Spleen (tissue), 7 donors: ENCODE data around the gene LSM14B.

Source experiments
- CTCF ChIP-seq, 11 experiments: fragments of 200-600 bp in 7 of 11; fragments of 450-650 bp in 4 of 11; sonication (generic) in 4 of 11; IDR thresholded peaks in 8 of 11; conservative IDR thresholded peaks in 3 of 11; 1 replicate in 7 of 11; 2 replicates in 4 of 11; pipeline versions ENCODE4 v1.4.0 to v1.8.0; 2016 to 2021; ENCODE audit warnings: antibody characterized with exemption in 11 of 11, inconsistent platforms in 4 of 11, mild to moderate bottlenecking in 1 of 11
- POLR2AphosphoS5 ChIP-seq, 3 donors: sonication (generic); formaldehyde crosslinking; IDR thresholded peaks; one replicate each; pipeline ENCODE4 v1.5.1; 2017; ENCODE audit warnings: antibody characterized with exemption in 3 of 3
- donor health status: DM: no; HTN: no; CAD: no; lungs with moderate emphysema.
- donor health status: DM: no; HTN: no; CAD: no.
- donor health status: DM: no; HTN: no; CAD: no.

- TF ChIP-seq POLR2AphosphoS5 (IDR thresholded peaks at IDR 0.05) (no peak), CTCF (IDR thresholded peaks at IDR 0.05 in 8 of 11, conservative IDR thresholded peaks at IDR 0.05 in 3 of 11) (no peak)
Observed at GRCh38 chr20:62132421-62132820, 10.1 kb downstream of the LSM14B start.
